ENCODE measurements around the gene TSPAN32.
"Not testable (repeated sequence)": the region's sequence is repeated elsewhere in the genome, so short reads cannot be mapped to it uniquely, and the experiment has no call there.

GRCh38 chr11:2357651-2358050 lies 55.8 kb downstream of the TSPAN32 start:
- TF ChIP-seq FOXA1 (IDR thresholded peaks at IDR 0.05); FOXM1 (IDR thresholded peaks at IDR 0.05; ENCODE audit: borderline replicate concordance); SP1 (IDR thresholded peaks at IDR 0.05); FOXK2 (IDR thresholded peaks at IDR 0.05); ELF4 (IDR thresholded peaks at IDR 0.05); BHLHE40 (IDR thresholded peaks at IDR 0.05; ENCODE audit: borderline replicate concordance); ZNF384 (IDR thresholded peaks at IDR 0.05); NFRKB (IDR thresholded peaks at IDR 0.05): not testable (repeated sequence)
